Measurements from ENCODE around the gene EIF4H. TPM values are rescaled to one million over a fixed set of nuclear protein-coding genes. Genes with fewer than 3 reads are reported as not detected.
"Not testable (repeated sequence)": the region's sequence is repeated elsewhere in the genome, so short reads cannot be mapped to it uniquely, and the experiment has no call there.

The EIF4H gene
- total and polyA plus RNA-seq, 2 donors, result 199 to 292 TPM

DNA sequence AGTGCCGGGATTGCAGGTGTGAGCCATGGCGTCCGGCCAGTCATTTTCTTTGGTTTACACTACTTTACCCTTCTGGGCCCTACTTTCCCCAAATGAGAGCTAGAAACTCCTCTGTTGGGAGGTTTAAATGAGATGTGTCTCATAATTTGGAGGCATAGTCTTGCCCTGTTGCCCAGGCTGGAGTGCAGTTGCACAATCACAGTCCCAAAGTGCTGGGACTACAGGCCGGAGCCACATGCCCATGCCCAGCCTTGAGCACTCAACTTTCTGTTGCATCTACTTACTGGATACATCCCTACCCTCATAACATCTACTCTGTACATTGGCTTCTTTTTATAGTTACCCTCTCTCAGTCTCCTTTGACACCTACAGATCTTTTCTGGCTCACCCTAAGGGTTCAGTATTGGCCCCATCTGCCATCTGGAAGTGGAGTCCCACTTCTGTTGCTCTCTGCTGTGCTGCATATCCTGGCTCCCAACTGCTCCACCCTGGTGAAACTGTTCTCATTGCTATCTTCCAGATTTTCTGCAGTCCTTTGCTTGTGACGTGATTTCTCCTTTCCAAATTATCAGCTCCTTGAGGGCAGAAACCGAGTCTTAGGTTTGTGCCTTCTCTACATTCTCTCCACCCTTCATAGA lies 8.4 kb downstream of the EIF4H start:
- Histone ChIP-seq H3K4me1 (ENCODE audit: insufficient read depth) (peaks cover 4% of the 10 kb centered on the region), H3K27ac (ENCODE audit: low read depth) (no peak overlapping the region), H3K4me3 (ENCODE audit: low read depth, low read length) (no peak overlapping the region), H3K36me3 (ENCODE audit: insufficient read depth) (no peaks in the 10 kb centered on the region)
- 74% methylated on average over 6 of the region's 6 CpGs for WGBS
- DNase-seq (ENCODE audit: extremely low spot score), result no peak

DNA sequence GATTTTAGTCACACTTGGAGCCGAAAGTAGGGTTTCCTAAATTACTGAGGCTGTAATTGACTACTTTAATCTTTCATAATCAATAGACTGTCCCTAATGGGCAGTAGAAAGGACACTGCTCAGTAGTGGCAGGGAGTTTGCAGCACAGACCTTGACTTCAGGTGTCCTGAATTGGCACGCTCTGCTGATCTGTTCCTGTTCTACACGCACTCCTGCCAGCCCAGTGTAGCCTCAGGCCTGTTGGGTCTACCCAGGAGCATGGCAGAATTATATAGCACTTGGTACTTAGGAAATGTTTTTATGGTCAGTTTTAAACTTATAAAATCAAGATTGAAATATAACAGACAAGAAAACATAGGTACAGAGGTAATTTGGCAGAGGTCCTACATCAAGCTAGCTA lies 9.0 kb downstream of the EIF4H start:
- WGBS, result 72% methylated on average over 3 of the region's 3 CpGs
- Histone ChIP-seq H3K4me1 (ENCODE audit: insufficient read depth) (peaks cover 4% of the 10 kb centered on the region), H3K27ac (ENCODE audit: low read depth) (no peak overlapping the region), H3K4me3 (ENCODE audit: low read depth, low read length) (no peak overlapping the region), H3K36me3 (ENCODE audit: insufficient read depth) (peaks cover under 1% of the 10 kb centered on the region)
- DNase-seq (ENCODE audit: extremely low spot score), result no peak

DNA sequence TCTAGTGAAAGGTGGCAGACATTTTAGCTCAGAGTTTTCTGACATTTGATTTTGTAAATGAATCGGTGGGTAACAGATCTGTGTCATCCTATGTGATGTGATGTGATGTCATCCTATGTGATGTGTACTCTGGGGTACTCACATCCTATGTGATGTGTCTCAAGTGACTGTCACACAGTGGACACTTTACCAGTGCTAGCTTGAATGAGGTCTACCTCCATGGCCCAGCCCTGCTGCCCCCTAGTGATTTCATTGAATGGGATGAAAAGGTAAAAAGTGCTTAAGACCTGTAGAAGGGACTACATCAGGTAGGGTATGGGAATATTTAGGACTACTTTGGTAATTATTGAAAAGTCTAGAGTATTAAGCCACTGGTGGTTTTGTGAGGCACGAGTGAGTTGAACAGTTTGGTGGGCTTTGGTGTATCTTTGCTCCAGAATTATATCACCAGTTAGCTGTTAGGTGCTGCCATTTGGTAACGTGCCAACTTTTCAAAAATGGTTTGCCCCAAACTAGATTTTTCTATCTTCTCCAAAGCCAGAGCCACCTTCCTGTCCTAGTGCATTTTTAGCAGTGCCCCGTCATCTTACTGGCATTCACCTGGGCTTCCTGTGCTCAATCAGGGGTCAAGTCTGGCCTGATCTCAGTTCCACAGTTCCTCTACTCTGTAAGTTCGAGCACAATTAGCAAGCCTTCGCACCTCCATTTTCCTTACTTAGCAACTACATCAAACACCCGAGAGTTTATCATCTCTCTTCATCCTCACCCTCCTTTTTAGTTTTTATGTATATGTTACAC lies 9.7 kb downstream of the EIF4H start:
- H3K4me1 ChIP-seq (ENCODE audit: insufficient read depth), result peaks cover 2% of the 10 kb centered on the region
- DNase-seq (ENCODE audit: extremely low spot score), result no peak
- no peak overlapping the region for H3K27ac ChIP-seq (ENCODE audit: low read depth)
- no peak overlapping the region for H3K4me3 ChIP-seq (ENCODE audit: low read depth, low read length)
- WGBS, result 66% methylated on average over 7 of the region's 7 CpGs
- H3K36me3 ChIP-seq (ENCODE audit: insufficient read depth), result peaks cover 3% of the 10 kb centered on the region

DNA sequence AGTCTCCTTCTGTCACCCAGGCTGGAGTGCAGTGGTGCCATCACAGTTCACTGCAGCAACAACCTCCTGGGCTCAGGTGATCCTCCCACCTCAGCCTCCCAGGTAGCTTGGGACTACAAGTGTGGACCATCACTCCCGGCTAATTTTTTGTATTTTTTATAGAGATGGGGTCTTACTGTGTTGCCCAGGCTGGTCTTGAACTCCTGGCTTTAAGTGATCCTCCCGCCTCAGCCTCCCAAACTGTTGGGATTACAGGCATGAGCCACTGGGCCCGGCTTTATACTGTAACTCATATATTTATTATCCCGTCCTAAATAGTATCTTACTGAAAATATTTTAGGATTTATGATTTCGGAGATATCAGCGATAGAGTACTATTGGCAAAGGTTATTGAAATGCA lies 10.9 kb downstream of the EIF4H start:
- H3K36me3 ChIP-seq (ENCODE audit: insufficient read depth), result peaks cover 3% of the 10 kb centered on the region
- 82% methylated on average over 6 of the region's 6 CpGs for WGBS

DNA sequence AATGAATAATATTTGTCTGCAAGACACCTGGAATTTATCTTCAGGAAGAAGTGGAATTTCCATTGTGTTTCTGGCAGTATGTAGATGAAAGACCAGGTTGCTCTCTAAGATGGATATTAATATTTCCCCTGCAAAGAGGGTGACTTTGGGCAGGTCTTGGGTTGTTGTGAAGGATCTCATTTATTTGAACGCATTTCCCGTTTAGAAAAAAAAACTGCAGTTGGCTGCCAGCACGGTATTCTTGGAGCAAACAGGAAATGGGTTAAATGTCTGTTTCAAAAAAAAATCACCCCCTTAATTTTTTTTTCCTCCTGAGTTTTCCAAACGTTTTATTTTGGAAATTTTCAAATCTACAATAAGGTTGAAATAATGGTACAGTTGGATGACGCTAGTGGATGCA lies 11.5 kb downstream of the EIF4H start:
- no peak for DNase-seq (ENCODE audit: extremely low spot score)
- peaks cover 3% of the 10 kb centered on the region for H3K36me3 ChIP-seq (ENCODE audit: insufficient read depth)
- no peak overlapping the region for H3K4me3 ChIP-seq (ENCODE audit: low read depth, low read length)
- WGBS, result 15% methylated on average over 5 of the region's 5 CpGs
- no peak overlapping the region for H3K27ac ChIP-seq (ENCODE audit: low read depth)
- peaks cover 2% of the 10 kb centered on the region for H3K4me1 ChIP-seq (ENCODE audit: insufficient read depth)

More for the DNA sequence above, 10.9 kb downstream of the EIF4H start:
- Histone ChIP-seq H3K27ac (ENCODE audit: low read depth) (no peak overlapping the region), H3K4me1 (ENCODE audit: insufficient read depth) (peaks cover 2% of the 10 kb centered on the region), H3K4me3 (ENCODE audit: low read depth, low read length) (no peak overlapping the region)
- DNase-seq (ENCODE audit: extremely low spot score), result no peak

DNA sequence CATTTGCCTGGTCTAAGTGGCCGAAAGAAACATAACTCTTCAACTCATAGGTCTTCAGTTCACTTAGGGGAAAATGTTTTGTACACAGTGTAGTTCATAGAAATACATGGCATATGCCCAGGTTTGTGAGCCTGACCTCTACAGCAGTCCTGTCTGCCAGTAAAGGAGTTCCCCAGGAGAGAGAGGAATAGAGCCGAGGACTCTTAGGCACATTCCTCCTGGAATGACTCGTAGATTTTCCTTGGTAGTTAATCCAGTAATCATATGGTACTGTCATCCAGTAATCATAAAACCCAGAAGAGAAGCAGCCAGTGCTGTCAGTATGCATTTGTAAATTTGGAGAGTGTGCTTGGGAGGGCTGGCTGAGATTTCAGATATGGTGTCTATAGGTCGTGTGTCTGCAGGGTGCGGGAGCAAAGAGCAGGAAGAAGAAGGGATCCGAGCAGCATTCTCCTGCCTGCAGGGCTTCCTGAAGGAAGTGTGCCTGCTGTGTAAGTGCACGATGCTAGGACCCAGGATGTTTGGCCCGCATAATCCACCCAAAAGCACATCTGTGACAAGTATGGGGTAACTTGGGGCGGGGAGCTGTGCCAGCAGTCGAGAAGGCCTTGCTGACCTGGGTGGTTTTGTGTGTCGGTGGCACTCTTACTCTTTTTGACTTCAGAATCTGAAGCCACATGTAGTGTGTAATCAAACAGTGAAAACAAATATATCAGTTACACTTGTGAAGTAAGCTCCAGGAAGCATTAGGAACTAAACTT lies 13.9 kb downstream of the EIF4H start:
- H3K27ac ChIP-seq (ENCODE audit: low read depth), result no peak overlapping the region
- peaks cover 2% of the 10 kb centered on the region for H3K4me1 ChIP-seq (ENCODE audit: insufficient read depth)
- DNase-seq (ENCODE audit: extremely low spot score), result no peak
- H3K4me3 ChIP-seq (ENCODE audit: low read depth, low read length), result no peak overlapping the region
- WGBS, result 54% methylated on average over 11 of the region's 11 CpGs
- H3K36me3 ChIP-seq (ENCODE audit: insufficient read depth), result peaks cover 3% of the 10 kb centered on the region

DNA sequence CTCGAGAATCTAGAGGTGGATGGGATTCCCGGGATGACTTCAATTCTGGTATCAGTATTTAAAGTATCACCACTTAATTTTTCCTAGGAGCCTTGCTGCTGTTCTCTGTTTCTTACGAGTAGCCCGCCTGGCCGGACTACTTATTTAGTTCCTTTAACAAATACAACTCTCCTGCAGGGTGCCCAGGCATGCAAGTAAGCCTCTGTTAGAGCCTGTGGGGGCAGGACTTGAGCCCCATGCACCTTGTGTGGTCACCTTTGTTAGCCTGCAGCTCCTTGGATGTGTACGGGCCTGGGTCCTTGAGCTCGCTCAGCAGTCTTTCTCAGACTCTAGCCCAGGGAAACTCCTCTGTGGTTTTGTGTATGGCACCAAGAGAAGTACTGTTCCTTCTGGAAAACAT lies 16.1 kb downstream of the EIF4H start:
- 93% methylated on average over 7 of the region's 7 CpGs for WGBS
- Histone ChIP-seq H3K4me3 (ENCODE audit: low read depth, low read length) (no peak overlapping the region), H3K36me3 (ENCODE audit: insufficient read depth) (peaks cover 3% of the 10 kb centered on the region), H3K27ac (ENCODE audit: low read depth) (no peak overlapping the region), H3K4me1 (ENCODE audit: insufficient read depth) (peaks cover 2% of the 10 kb centered on the region)
- no peak for DNase-seq (ENCODE audit: extremely low spot score)

DNA sequence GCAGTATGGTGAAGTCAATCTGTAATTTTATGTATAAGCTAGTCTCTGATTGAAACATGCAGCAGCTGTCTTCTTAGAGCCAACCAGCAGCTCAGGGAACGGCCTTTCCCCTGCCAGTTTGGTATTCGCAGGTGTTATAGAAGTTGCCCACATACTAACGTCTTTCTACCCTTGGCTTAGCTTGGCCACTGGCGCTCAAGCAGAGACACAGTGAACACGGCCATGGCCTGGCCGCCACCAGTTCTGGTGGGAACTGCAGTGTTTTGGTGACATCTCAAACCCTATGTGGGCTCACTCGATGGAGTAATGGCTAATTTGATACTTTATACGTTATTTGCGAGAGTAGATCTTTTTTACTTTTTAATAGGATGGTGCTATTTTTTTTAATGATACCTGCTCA lies 17.1 kb downstream of the EIF4H start:
- H3K4me1 ChIP-seq (ENCODE audit: insufficient read depth), result no peaks in the 10 kb centered on the region
- WGBS, result 91% methylated on average over 9 of the region's 9 CpGs
- DNase-seq (ENCODE audit: extremely low spot score), result no peak
- H3K4me3 ChIP-seq (ENCODE audit: low read depth, low read length), result no peak overlapping the region
- peaks cover 6% of the 10 kb centered on the region for H3K36me3 ChIP-seq (ENCODE audit: insufficient read depth)
- no peak overlapping the region for H3K27ac ChIP-seq (ENCODE audit: low read depth)

DNA sequence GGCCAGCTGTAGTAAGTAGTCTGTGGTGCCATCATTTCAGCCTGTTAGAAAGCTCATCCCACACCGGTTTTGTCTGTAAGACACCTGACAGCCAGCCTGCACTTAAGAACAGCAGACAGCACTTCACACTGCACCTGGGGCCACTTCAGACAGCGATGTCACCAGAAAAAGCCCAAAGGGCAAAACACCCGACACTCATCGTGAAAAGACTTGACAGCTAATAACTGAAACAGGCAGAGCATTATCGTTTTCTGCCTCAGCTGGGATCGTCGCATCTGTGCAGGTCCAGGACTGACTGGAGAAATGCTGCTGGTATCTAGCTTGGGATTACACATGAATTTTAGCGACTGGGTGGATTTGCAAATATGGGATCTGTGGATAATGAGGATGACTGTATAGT lies 18.9 kb downstream of the EIF4H start:
- 92% methylated on average over 8 of the region's 8 CpGs for WGBS
- DNase-seq (ENCODE audit: extremely low spot score), result no peak
- H3K27ac ChIP-seq (ENCODE audit: low read depth), result no peak overlapping the region
- H3K4me1 ChIP-seq (ENCODE audit: insufficient read depth), result no peaks in the 10 kb centered on the region
- peaks cover 6% of the 10 kb centered on the region for H3K36me3 ChIP-seq (ENCODE audit: insufficient read depth)
- H3K4me3 ChIP-seq (ENCODE audit: low read depth, low read length), result no peak overlapping the region

DNA sequence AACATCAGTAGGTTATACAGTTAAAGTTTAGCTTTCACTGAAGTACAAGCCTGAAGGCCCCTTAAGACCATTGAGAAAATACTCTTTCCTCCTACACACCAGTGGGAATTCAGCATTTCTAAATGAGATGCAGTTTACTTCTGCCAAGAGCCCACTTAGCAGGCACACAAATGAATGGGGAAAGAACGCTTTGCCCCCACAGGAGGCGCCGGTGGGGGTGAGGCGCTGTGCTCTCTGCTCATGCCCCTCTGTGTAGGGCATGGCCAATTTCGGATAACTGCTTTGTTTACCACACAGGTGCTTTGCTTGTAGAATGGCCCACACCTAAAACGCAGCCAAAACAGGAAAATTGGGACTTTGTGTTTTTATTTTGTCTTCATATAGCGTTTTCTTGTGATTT lies 19.8 kb downstream of the EIF4H start:
- Histone ChIP-seq H3K36me3 (ENCODE audit: insufficient read depth) (peaks cover 2% of the 10 kb centered on the region), H3K27ac (ENCODE audit: low read depth) (no peak overlapping the region), H3K4me1 (ENCODE audit: insufficient read depth) (no peaks in the 10 kb centered on the region), H3K4me3 (ENCODE audit: low read depth, low read length) (no peak overlapping the region)
- 93% methylated on average over 7 of the region's 7 CpGs for WGBS
- DNase-seq (ENCODE audit: extremely low spot score), result no peak

DNA sequence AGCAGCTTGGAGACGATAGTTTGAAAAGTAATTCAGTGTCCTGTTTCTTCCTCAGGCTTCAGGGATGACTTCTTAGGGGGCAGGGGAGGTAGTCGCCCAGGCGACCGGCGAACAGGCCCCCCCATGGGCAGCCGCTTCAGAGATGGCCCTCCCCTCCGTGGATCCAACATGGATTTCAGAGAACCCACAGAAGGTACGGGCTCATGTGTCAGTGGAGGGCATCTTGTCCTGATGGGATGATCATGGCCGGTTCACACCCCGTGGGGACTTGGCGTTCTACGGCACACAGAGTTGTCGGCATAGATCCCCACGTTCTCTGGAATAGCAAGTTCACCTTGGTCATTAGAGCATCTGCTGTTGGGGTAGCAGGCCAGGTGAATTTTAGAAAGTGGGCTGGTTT lies 20.5 kb downstream of the EIF4H start:
- no peak for DNase-seq (ENCODE audit: extremely low spot score)
- no peak overlapping the region for H3K27ac ChIP-seq (ENCODE audit: low read depth)
- H3K36me3 ChIP-seq (ENCODE audit: insufficient read depth), result peaks cover 2% of the 10 kb centered on the region
- 92% methylated on average over 14 of the region's 14 CpGs for WGBS
- no peaks in the 10 kb centered on the region for H3K4me1 ChIP-seq (ENCODE audit: insufficient read depth)
- H3K4me3 ChIP-seq (ENCODE audit: low read depth, low read length), result no peak overlapping the region

DNA sequence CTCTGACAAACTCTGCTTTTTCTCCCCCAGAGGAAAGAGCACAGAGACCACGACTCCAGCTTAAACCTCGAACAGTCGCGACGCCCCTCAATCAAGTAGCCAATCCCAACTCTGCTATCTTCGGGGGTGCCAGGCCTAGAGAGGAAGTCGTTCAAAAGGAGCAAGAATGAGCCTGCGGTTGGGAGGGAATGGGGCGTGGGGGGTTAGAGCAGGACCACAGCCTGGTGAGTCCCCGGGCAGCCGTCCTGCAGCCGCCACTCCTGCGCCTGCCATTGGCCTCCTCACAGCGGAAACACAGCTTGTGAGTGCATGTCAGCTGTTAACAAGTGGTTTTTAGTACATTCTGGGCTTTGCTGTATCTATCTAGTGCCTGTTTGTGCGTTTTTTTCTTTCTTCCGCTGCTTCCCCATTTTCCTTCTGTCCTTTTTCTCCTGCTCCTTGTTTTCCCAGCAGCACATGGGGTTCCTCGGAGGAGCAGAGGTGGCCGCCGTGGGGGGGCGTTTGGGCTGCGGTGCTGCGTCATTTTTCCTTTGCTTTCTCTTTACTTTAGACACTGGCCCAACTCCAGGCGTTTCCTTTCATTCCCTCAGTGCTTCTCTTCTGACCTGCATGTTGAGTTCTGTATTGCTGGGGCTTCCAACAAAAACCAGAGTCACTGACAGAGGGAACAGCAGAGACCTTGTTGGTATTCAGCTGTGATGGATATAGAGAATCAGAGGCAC lies 21.1 kb downstream of the EIF4H start:
- not testable (repeated sequence) for DNase-seq (ENCODE audit: extremely low spot score); H3K4me3 ChIP-seq (ENCODE audit: low read depth, low read length); H3K27ac ChIP-seq (ENCODE audit: low read depth); H3K36me3 ChIP-seq (ENCODE audit: insufficient read depth); H3K4me1 ChIP-seq (ENCODE audit: insufficient read depth)
- WGBS, result 83% methylated on average over 20 of the region's 23 CpGs

DNA sequence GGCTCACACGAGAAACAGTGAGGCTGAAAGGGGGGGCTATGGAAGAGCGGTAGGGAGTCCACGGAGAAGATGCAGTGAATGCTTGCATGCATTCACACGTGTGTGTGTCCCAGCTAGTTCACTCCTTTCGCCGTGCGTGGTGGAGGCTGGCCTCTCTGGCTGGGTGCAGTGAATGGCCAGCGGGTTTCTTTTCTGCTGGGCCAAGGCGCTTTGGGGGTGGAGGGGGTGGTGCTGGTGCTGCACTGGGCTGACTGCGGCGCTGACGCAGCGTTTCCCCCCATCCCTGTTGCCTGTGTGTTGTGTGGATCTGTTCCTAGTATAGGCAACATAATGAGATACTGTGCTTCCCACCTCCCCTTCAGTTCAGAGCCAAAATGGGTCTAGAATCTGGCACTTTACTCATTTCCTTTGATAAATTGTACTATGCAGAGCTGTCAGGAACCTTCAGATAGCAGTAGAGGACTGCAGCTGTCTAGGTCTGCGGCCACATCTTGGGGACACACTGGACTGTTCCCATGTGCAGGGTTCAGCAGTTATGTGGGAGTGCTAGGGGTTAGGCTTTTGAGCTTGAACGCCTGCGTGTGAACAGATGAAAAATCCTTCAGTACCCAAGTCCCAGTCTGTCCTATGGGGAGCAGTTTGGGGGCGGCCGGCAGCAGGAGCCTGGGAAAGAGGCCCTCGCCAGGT lies 22.0 kb downstream of the EIF4H start:
- H3K4me3 ChIP-seq (ENCODE audit: low read depth, low read length); H3K4me1 ChIP-seq (ENCODE audit: insufficient read depth); H3K27ac ChIP-seq (ENCODE audit: low read depth); H3K36me3 ChIP-seq (ENCODE audit: insufficient read depth); DNase-seq (ENCODE audit: extremely low spot score): not testable (repeated sequence)
- WGBS, result 80% methylated on average over 16 of the region's 19 CpGs

Data from urinary bladder (tissue), 4 donors.